UCSD-AML1 (cell line): Measurements from ENCODE around the gene FUT7.

Source experiments
- DNase-seq: peaks from one replicate; lab custom pipeline; 2025; ENCODE audit not compliant: unreplicated experiment; lab: John Stamatoyannopoulos, UW

The FUT7 gene

GRCh38 chr9:137019891-137020683 is 11.8 kb downstream of the FUT7 start:
- no peak for DNase-seq

GRCh38 chr9:137018761-137019559 is 12.9 kb downstream of the FUT7 start:
- DNase-seq = no peak

GRCh38 chr9:137017791-137018497 is 13.9 kb downstream of the FUT7 start:
- no peak for DNase-seq

GRCh38 chr9:137017071-137017470 is 14.8 kb downstream of the FUT7 start:
- DNase-seq = no peak

GRCh38 chr9:137016436-137016835 is 15.5 kb downstream of the FUT7 start:
- no peak for DNase-seq

- DNase-seq = no peak
These were observed 15.9 kb downstream of the FUT7 start for GRCh38 chr9:137015976-137016375.

- DNase-seq = no peak
These were observed 16.4 kb downstream of the FUT7 start for GRCh38 chr9:137015540-137015930.

GRCh38 chr9:137014776-137015539 is 16.9 kb downstream of the FUT7 start:
- DNase-seq = no peak

GRCh38 chr9:137014166-137014565 is 17.7 kb downstream of the FUT7 start:
- DNase-seq = no peak

GRCh38 chr9:137013571-137013940 is 18.3 kb downstream of the FUT7 start:
- DNase-seq = no peak

- no peak for DNase-seq
These were observed 19.0 kb downstream of the FUT7 start for GRCh38 chr9:137012694-137013570.

- no peak for DNase-seq
These were observed 19.8 kb downstream of the FUT7 start for GRCh38 chr9:137011907-137012675.

GRCh38 chr9:137011156-137011555 is 20.7 kb downstream of the FUT7 start:
- DNase-seq = no peak

GRCh38 chr9:137009938-137010732 is 21.8 kb downstream of the FUT7 start:
- no peak for DNase-seq

- no peak for DNase-seq
These were observed 22.7 kb downstream of the FUT7 start for GRCh38 chr9:137009217-137009616.

GRCh38 chr9:137008312-137008711 is 23.6 kb downstream of the FUT7 start:
- no peak for DNase-seq

- DNase-seq = no peak
These were observed 24.0 kb downstream of the FUT7 start for GRCh38 chr9:137007816-137008270.

GRCh38 chr9:137007108-137007815 is 24.6 kb downstream of the FUT7 start:
- no peak for DNase-seq
